HG03565 (cell line): ENCODE results near the gene PLEK2.
"Not testable (repeated sequence)": the region's sequence is repeated elsewhere in the genome, so short reads cannot be mapped to it uniquely, and the experiment has no call there.

Source experiments
- ATAC-seq: cut with Tn5 transposase; IDR thresholded peaks from one replicate; pipeline ENCODE4 v1.9.1; 2021; ENCODE audit warnings: mild to moderate bottlenecking, moderate library complexity; ENCODE audit not compliant: unreplicated experiment

The PLEK2 gene, protein sequence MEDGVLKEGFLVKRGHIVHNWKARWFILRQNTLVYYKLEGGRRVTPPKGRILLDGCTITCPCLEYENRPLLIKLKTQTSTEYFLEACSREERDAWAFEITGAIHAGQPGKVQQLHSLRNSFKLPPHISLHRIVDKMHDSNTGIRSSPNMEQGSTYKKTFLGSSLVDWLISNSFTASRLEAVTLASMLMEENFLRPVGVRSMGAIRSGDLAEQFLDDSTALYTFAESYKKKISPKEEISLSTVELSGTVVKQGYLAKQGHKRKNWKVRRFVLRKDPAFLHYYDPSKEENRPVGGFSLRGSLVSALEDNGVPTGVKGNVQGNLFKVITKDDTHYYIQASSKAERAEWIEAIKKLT

GRCh38 chr14:67411820-67412421, at the start of gene PLEK2:
TSS of gene PLEK2 (minus strand) at chr14:67412165. CDS start at chr14:67412059, 106 bp downstream.
- ATAC-seq = no peak

GRCh38 chr14:67461341-67461985, 49.5 kb upstream of the PLEK2 start:
- ATAC-seq = no peak

DNA sequence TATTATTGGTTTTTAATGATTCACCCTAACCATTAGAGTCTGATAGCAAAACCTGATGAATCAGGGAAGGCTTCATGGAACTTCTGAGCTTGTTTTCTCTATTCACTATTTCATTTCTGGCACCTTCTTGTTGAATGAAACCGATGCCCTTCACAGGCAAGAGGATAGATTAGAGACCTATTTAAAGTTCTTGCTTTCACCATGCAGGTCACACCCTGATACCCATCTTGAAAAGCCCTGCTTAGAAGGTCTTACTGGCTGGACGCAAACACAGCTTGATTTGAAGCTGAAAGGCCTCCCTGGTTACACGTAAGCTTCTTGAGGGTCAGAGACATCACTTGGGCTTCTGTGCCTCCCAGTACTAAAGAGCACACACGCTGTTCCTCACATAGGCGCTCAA, 47.4 kb upstream of the PLEK2 start:
- ATAC-seq = no peak

DNA sequence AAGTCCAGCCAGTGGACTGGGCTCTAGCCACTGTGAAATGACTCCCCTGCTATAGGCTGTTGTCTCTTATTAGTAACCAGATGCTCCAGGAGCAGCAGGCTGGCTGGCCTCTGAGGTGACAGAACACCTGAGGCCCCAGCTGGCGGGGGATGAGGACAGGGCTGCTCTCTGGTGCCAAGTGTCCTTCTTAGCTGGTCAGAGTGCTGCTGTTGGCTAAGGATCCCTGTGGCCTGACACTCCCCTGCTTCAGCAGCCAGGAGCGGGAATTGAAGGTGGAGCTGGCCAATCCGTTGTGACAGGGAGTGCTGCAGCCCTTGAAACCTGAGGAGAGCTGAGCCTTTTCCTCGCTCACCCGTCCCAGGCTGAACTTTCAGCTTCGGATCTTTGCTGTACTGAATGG, 45.8 kb upstream of the PLEK2 start:
- no peak for ATAC-seq

- ATAC-seq = no peak
Observed at GRCh38 chr14:67456732-67457131, 44.8 kb upstream of the PLEK2 start.

DNA sequence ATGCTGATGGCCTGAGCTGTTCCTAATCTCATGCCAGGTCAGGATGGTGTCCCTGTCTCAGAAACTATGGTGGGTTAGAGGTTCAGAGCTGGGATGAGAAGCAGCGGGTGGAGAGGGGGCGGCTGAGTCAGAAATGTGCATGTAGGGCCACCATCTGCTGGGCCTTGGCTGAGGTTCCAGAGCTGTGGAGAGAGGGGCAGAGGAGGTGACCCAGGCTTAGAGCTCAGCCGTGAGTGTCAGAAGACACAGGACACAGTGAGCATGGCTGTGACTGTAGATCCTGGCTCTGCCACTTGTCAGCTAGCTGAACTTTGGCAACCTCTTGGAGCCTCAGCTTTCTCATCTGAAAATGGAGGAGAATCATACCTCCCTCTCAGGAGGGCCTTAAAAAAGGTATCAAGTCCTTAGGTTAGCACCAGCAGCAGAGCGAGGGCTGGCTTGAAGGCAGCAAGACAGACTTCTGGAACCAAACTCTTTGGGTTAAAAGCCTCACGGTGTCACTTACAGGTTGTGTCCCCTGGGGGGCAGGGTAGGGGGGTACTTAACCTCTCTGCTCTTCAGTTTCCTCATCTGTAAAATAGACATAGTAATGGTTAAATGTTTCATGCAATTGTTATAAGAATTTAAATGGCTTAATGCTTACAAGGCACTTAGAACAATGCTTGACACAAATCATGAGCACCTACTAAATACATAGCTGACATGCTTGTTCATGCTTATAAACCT, 41.8 kb upstream of the PLEK2 start:
- ATAC-seq = no peak

GRCh38 chr14:67451667-67452066, 39.7 kb upstream of the PLEK2 start:
- not testable (repeated sequence) for ATAC-seq

DNA sequence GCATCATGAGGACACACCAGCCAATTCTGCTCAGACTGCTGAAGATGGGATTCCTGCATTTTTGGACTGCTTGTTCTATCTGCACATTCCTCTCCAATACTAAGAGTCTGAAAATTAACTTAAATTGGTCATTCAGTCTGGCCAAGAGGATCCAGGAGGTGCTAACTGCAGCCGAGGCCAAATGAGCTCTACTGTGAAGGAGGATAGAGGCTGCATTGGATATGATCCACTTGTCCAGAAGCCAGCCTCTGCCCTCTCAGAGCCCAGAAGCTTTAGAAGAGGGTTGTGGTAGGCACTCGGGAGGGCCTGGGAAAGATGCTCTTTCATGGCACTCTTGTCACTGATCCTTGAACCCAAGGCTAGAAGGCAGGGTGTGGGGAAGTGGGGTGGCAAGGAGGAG, 37.1 kb upstream of the PLEK2 start:
- ATAC-seq = no peak

GRCh38 chr14:67447033-67447381, 35.0 kb upstream of the PLEK2 start:
- no peak for ATAC-seq

GRCh38 chr14:67446371-67447032, 34.5 kb upstream of the PLEK2 start:
- no peak for ATAC-seq

GRCh38 chr14:67444395-67444794, 32.4 kb upstream of the PLEK2 start:
- ATAC-seq = no peak

DNA sequence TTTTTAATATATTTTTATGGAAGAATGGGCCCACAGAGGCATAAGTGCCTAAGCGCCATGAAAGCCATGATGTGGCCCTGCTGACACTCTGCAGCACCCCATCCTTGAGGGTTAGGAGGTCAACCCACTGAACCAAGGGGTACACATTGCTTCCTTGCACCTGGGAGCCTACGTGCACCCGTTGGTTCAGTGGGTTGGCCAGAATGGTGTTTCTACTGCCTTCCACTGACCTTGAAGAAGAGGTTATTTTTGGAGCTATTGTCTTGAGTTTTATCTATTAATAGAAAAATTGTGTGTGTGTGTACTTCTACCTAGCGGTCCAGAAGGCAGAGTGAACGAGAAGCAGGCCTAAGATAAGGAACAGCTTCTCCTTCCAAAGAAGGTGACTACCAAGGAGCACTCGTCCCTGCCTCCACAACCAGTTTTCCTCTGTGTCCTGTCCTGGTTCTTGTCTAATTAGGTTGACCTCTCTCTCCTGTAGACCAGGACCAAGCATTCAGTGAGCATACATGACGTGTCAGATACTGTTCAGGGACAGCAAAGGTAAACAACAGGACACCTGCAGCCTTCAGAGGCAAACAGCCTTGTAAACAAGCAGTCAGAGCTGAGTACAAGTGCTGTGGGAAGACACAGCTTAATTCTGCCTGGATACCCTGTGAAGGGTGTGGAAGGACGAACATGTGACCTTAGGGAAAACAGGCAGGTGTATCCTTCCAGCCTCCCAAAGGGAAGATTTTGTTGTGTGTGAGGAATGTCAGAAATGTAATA, 30.4 kb upstream of the PLEK2 start:
- ATAC-seq = no peak

DNA sequence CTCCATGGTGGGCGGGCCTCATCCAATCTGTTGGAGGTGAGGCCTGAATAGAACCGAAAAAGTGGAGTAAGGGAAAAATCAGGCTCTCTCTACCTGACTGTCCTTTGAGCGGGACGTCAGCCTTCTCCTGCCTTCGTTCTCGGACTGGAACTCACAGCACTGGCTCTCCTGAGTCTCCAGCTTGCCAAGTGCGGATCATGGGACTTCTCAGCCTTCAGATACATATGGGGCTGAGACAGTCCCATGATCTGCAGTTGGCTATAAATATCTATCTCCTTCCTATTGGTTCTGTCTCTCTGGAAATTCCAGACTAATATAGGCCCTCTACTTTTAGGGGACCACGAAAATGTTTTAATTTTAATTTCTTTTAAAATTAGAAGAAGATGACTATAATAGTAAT, 29.7 kb upstream of the PLEK2 start:
- ATAC-seq = no peak

- no peak for ATAC-seq
Observed at GRCh38 chr14:67441256-67441655, 29.3 kb upstream of the PLEK2 start.

DNA sequence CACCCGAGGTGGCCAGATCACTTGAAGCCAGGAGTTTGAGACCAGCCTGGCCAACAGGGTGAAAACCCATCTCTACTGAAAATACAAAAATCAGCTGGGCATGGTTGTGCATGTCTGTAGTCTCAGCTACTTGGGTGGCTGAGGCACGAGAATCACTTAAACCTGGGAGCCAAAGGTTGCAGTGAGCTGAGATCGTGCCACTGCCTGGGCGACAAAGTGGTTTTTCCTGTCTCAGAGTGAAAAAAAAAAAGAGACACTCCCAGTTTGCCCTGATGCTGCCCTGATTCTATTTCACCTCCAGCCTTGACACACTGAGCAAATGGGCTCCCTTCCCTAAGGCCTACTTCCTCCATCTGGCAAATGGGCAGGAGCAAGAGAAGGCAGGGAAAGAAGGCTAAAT, 28.5 kb upstream of the PLEK2 start:
- no peak for ATAC-seq

DNA sequence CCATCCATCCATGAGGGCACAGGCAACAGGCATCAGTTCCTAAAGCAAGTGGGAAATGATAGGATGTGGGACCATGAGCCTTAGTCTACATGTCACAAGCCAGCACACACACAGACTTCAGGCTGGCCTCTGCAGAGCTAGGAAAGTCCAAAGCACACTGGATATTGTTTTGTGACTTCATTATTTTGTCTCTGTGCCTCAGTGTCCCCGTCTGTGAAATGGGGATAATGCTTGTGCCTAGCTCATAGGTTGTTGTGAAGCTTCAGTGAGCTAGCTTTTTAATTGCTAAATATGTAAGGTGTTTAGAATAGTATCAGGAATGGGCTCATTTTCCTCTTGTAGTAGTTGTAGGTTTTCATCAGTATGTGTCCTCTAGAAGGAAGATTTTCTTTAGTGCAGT, 27.0 kb upstream of the PLEK2 start:
- no peak for ATAC-seq

GRCh38 chr14:67436006-67436866, 24.3 kb upstream of the PLEK2 start:
- ATAC-seq = no peak

DNA sequence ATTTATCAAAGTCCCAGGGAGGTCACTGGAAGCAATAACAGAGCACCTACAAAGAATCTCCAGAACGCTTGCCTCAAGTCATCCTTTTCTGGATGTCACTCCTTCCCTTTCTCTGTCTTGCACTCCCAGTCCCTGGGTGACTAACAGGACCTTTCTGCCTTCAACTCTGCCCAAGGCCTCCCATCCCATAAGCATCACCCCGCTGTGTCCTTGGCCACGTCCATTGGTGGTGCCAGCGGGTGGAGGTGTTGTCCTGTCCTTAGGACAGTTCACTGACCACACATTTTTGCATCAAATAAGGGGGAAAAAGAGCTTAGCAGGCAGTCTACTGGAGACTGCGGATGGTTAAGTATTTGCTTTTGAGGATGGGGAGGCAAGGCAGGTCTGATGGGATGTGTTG, 23.6 kb upstream of the PLEK2 start:
- no peak for ATAC-seq

DNA sequence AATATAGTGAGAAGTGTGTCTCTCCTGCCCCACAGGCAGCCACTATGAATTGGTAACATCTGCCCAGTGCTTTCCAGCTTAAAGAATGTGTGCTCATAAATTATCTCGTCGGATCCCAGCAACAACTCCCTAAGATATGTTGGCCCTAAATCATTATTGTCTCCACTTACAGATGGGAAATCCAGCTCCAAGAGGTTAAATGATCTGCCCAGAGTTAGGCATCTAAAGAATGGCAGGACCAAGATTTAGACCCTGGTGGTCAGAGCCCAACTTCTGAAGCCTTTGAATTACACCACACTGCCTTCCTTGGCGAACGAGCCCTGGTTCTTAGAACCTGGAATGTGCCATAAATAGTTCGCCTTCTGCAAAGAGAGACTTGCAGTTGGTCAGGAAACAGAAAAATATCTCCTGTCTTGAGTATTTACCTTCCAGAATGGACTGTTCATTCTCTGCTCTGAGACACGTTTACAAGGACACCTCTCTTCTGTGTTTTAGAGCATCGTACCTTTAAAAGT, 20.1 kb upstream of the PLEK2 start:
- no peak for ATAC-seq
